D721Med (cell line): Measurements from ENCODE around the gene BTBD17.

Experiments used
- DNase-seq: peaks from one replicate; pipeline ENCODE4 v3.0.0; 2011; ENCODE audit warnings: low spot score; ENCODE audit not compliant: insufficient read length
- FAIRE-seq: peaks from 2 replicates; lab custom pipeline; 2011; peaks lifted over from hg19 to GRCh38; lab: Jason Lieb, UNC
- CTCF ChIP-seq: IDR thresholded peaks from 2 replicates; pipeline ENCODE4 v1.5.1; 2012; ENCODE audit warnings: mild to moderate bottlenecking, control low read depth; ENCODE audit not compliant: insufficient read depth; ENCODE audit errors: missing control alignments

Gene BTBD17

DNA sequence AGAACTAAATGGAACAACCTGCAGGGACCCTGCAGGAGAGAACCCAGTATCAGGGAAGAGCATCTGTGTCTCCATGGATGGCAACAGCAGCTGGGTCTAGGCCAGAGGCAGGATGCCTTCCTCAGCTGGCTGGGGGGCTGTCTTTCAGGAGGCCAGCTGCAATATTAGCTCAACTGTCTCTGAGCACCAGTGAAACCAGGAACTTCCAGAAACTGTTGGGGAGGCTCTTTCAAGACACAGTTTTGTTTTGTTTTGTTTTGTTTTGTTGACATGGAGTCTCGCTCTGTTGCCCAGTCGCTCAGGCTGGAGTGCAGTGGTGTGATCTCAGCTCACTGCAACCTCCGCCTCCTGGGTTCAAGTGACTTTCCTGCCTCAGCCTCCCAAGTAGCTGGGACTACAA is 13.2 kb upstream of the BTBD17 start:
- no peak for FAIRE-seq
- TF ChIP-seq CTCF = no peak
- DNase-seq = no peak

DNA sequence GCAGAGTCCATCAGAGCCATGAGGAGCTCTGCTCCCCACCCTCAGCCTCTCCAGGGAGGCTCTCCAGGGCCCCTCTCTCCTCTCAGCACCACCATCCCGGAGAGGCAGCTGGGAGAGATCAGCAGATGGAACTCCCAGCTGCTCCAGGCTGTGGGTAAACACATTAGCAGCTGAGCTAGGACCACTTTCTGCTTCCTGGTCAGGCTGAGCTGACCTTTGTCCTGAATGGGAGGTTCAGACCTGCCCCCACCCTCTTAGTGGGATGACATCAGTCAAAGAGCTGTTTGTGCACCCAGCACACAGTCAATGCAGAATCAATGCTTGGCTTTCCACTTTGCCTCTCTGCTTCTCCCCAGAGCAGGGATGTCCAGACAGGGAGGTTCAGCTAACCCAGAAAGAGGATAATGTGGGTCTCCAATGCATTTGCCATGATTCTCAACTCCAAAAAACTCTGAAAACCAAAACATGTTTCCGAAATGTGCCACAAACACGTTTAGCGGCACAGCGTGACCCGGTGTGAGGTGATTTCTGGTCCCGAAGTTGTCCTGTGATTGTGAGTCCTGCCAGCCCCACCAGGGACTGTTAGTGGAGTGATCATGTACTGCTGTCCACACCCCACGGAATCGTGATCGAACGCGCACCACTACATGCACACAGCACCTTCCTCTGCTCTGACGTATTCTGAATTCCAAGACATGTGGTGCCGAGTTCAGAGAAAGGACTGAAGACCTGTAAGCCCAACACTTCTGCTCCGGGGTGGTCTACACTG is 12.4 kb upstream of the BTBD17 start:
- no peak for DNase-seq
- FAIRE-seq = no peak
- TF ChIP-seq CTCF = no peak

- no peak for DNase-seq
- FAIRE-seq = no peak
- no peak for TF ChIP-seq CTCF
These were observed 10.8 kb upstream of the BTBD17 start for GRCh38 chr17:74372426-74372825.

- TF ChIP-seq CTCF = no peak
- FAIRE-seq = no peak
- no peak for DNase-seq
These were observed 10.0 kb upstream of the BTBD17 start for GRCh38 chr17:74371653-74372147.

GRCh38 chr17:74369665-74370490 is 8.2 kb upstream of the BTBD17 start:
- TF ChIP-seq CTCF = no peak
- no peak for DNase-seq

GRCh38 chr17:74369221-74369620 is 7.6 kb upstream of the BTBD17 start:
- no peak for DNase-seq

More at GRCh38 chr17:74369665-74370490, 8.2 kb upstream of the BTBD17 start:
- FAIRE-seq = no peak

More at GRCh38 chr17:74369221-74369620, 7.6 kb upstream of the BTBD17 start:
- FAIRE-seq = no peak
- TF ChIP-seq CTCF = no peak
